Cardiac ventricle fibroblast (primary cell): ENCODE results near the gene STBD1. TPM values are rescaled to one million over a fixed set of nuclear protein-coding genes. Genes with fewer than 3 reads are reported as not detected.

Source experiments
- total RNA-seq: library from RNA; depleted of rRNA; stranded (reverse); fragments of >200 nt; gene quantifications from 2 replicates; pipeline ENCODE4 v1.2.3, GENCODE V29; 2015

The STBD1 gene
- 2.4 and 7.1 TPM in 2 replicates for total RNA-seq

GRCh38 chr4:76305971-76306881 is at the start of gene STBD1:
Gene STBD1 (plus strand): TSS chr4:76306733. CDS start chr4:76306770, 37 bp downstream.

Other genes with a start within 250 kb of the STBD1 start
- gene ART3, start 232.0 kb upstream of the STBD1 start, total RNA-seq: not detected in 2 replicates
- 23.0 and 30.6 TPM in 2 replicates for gene NUP54, start 158.3 kb upstream of the STBD1 start, total RNA-seq
- 194 and 240 TPM in 2 replicates for gene SCARB2, start 92.9 kb upstream of the STBD1 start, total RNA-seq
- gene FAM47E, start 55.0 kb upstream of the STBD1 start, total RNA-seq: 0.44 and 0.78 TPM in 2 replicates
- gene CCDC158, start 114.4 kb downstream of the STBD1 start, total RNA-seq: 0.05 and 0.06 TPM in 2 replicates
- 1.6 and 2.1 TPM in 2 replicates for gene SHROOM3, start 128.5 kb downstream of the STBD1 start, total RNA-seq